HCT116 (cell line): Measurements from ENCODE around the gene RSPH6A. TPM values are rescaled to one million over a fixed set of nuclear protein-coding genes. Genes with fewer than 3 reads are reported as not detected.
A peak's percentile ranks its signal among the peaks of the same experiment; 100 is the strongest.

ENCODE experiments used
- ATAC-seq: fragments of 200-7000 bp; cut with Tn5 transposase; 2 replicates; pipeline ENCODE4 v1.9.1; 2020; ENCODE audit warnings: mild to moderate bottlenecking, moderate library complexity
- BruUV-seq: library from RNA; stranded (reverse); fragments of 400-500 nt; replicated peaks from 2 replicates; lab custom pipeline; 2021; lab: Mats Ljungman, UMichigan
- CTCF ChIA-PET: fragments of 300-600 bp; sonication (Branson Sonifier 250); formaldehyde crosslinking; loops from one replicate; lab custom pipeline; 2021; ENCODE audit warnings: antibody characterized with exemption; lab: Charles Lee
- POLR2A ChIA-PET: fragments of 300-600, 350-600 bp; sonication (Branson Sonifier 250); formaldehyde crosslinking; loops from one replicate; lab custom pipeline; 2021; ENCODE audit warnings: antibody characterized with exemption; lab: Charles Lee
- RAD21 ChIA-PET, 2 experiments: fragments of 300-600 bp; sonication (Branson Sonifier 250); formaldehyde crosslinking; loops; one replicate each; lab custom pipeline; 2023; ENCODE audit warnings: low total read pairs in 2 of 2; ENCODE audit not compliant: uncharacterized antibody in 2 of 2, unreplicated experiment in 2 of 2, low non-redundant PET in 1 of 2; lab: Charles Lee
- DNase-seq: peaks from one replicate; pipeline ENCODE4 v3.0.0-alpha.2; 2010; ENCODE audit warnings: low read depth, low spot score
- H2AFZ ChIP-seq: fragments of 200-600 bp; shearing (Covaris generic), sonication (generic); 2 replicates; pipeline ENCODE4 v1.6.1; 2017; ENCODE audit warnings: low read depth, mixed run types, mixed read lengths, antibody characterized with exemption, low read length; ENCODE audit not compliant: poor library complexity, severe bottlenecking
- H3K27ac ChIP-seq: 2 replicates; pipeline ENCODE4 v1.5.1; 2012; ENCODE audit warnings: low read depth, low read length
- H3K27me3 ChIP-seq: fragments of 200-600 bp; sonication (generic); 2 replicates; pipeline ENCODE4 v1.6.1; 2016; ENCODE audit warnings: mixed run types, low read length, mixed read lengths; ENCODE audit not compliant: insufficient read depth
- H3K36me3 ChIP-seq, 2 experiments: fragments of 200-500 bp in 1 of 2; fragments of 200-600 bp in 1 of 2; sonication (Bioruptor generic) in 1 of 2; sonication (generic) in 1 of 2; 2 replicates each; pipeline versions ENCODE4 v1.5.1 to v1.6.1; 2014 to 2016; ENCODE audit warnings: low read length in 2 of 2, inconsistent platforms in 1 of 2, mixed read lengths in 1 of 2, mixed run types in 1 of 2; ENCODE audit not compliant: insufficient read depth in 2 of 2, control insufficient read depth in 1 of 2
- H3K4me1 ChIP-seq, 2 experiments: fragments of 200-600 bp in 1 of 2; sonication (generic) in 1 of 2; 2 replicates each; pipeline versions ENCODE4 v1.5.1 to v1.6.1; 2012 to 2017; ENCODE audit warnings: low read length in 2 of 2, inconsistent platforms in 1 of 2, mild to moderate bottlenecking in 1 of 2, mixed read lengths in 1 of 2, mixed run types in 1 of 2, moderate library complexity in 1 of 2; ENCODE audit not compliant: insufficient read depth in 2 of 2, control insufficient read depth in 1 of 2
- H3K4me2 ChIP-seq: fragments of 200-600 bp; sonication (generic); 2 replicates; pipeline ENCODE4 v1.6.1; 2017; ENCODE audit warnings: mixed run types, low read length, mixed read lengths
- H3K4me3 ChIP-seq, 2 experiments: fragments of 200-600 bp in 1 of 2; sonication (generic) in 1 of 2; replicated peaks in 1 of 2; 2 replicates each; pipeline ENCODE4 v1.5.1; 2011 to 2016; ENCODE audit warnings: low read length in 2 of 2, control low read depth in 1 of 2, low read depth in 1 of 2, mild to moderate bottlenecking in 1 of 2, mixed read lengths in 1 of 2, mixed run types in 1 of 2
- H3K79me2 ChIP-seq: fragments of 200-600 bp; sonication (generic); 2 replicates; pipeline ENCODE4 v1.6.1; 2017; ENCODE audit warnings: mild to moderate bottlenecking, mixed run types, low read length, moderate library complexity, mixed read lengths; ENCODE audit not compliant: insufficient read depth
- H3K9ac ChIP-seq: fragments of 200-600 bp; sonication (generic); 2 replicates; pipeline ENCODE4 v1.6.1; 2016; ENCODE audit warnings: low read length, mixed read lengths
- H3K9me2 ChIP-seq: fragments of 200-600 bp; sonication (generic), shearing (Covaris generic); 2 replicates; pipeline ENCODE4 v1.6.1; 2017; ENCODE audit warnings: mixed run types, mild to moderate bottlenecking, moderate library complexity; ENCODE audit not compliant: insufficient read depth
- H3K9me3 ChIP-seq, 2 experiments: fragments of 200-500 bp in 1 of 2; fragments of 200-600 bp in 1 of 2; sonication (Bioruptor generic) in 1 of 2; sonication (generic) in 1 of 2; 2 replicates each; pipeline ENCODE4 v1.6.1; 2014 to 2017; ENCODE audit warnings: low read length in 2 of 2, mixed read lengths in 2 of 2, inconsistent platforms in 1 of 2, low read depth in 1 of 2, mild to moderate bottlenecking in 1 of 2, mixed run types in 1 of 2, moderate library complexity in 1 of 2; ENCODE audit not compliant: control insufficient read depth in 1 of 2, insufficient read depth in 1 of 2
- H4K20me1 ChIP-seq: fragments of 200-600 bp; sonication (generic), shearing (Covaris generic); 2 replicates; pipeline ENCODE4 v1.6.1; 2017; ENCODE audit warnings: mixed run types, mild to moderate bottlenecking, moderate library complexity; ENCODE audit not compliant: insufficient read depth
- MAX ChIP-seq: IDR thresholded peaks from 2 replicates; pipeline ENCODE4 v1.6.1; 2012
- POLR2A ChIP-seq: IDR thresholded peaks from 2 replicates; pipeline ENCODE4 v1.7.0; 2011; ENCODE audit warnings: borderline replicate concordance; ENCODE audit not compliant: insufficient read depth, insufficient read length; ENCODE audit errors: extremely low read depth
- POLR2AphosphoS5 ChIP-seq: IDR thresholded peaks from 2 replicates; pipeline ENCODE4 v1.6.1; 2011; ENCODE audit warnings: mild to moderate bottlenecking, low read depth, low read length, moderate library complexity
- SIN3A ChIP-seq: IDR thresholded peaks from 2 replicates; pipeline ENCODE4 v1.6.1; 2012; ENCODE audit warnings: low read depth
- SP1 ChIP-seq: IDR thresholded peaks from 2 replicates; pipeline ENCODE4 v1.6.1; 2012; ENCODE audit warnings: low read depth
- YY1 ChIP-seq: IDR thresholded peaks from 2 replicates; pipeline ENCODE4 v1.6.1; 2011; ENCODE audit warnings: low read length, low read depth, moderate library complexity, mild to moderate bottlenecking; ENCODE audit not compliant: insufficient replicate concordance; ENCODE audit errors: extremely low read depth
- ZFX ChIP-seq: fragments of 450-650 bp; IDR thresholded peaks from 2 replicates; pipeline ENCODE4 v1.6.1; 2017
- intact Hi-C: fragments of 100-400 bp; cut with micrococcal nuclease; formaldehyde crosslinking; loops from 2 replicates; pipeline ENCODE4 v1.10.0; 2022
- total RNA-seq: library from RNA; stranded (reverse); gene quantifications from one replicate; pipeline ENCODE4 v1.2.1, GENCODE V29; 2021; ENCODE audit not compliant: unreplicated experiment
- TF ChIP-seq, protein P1 (sequence below), 3 experiments: fragments of 200-600 bp in 1 of 3; sonication (generic) in 1 of 3; IDR thresholded peaks in 2 of 3; conservative IDR thresholded peaks in 1 of 3; 2 replicates each; pipeline ENCODE4 v1.5.1; 2012 to 2017; ENCODE audit warnings: low read depth in 2 of 3, low read length in 2 of 3, antibody characterized with exemption in 1 of 3, borderline replicate concordance in 1 of 3, control low read depth in 1 of 3, mild to moderate bottlenecking in 1 of 3, mixed read lengths in 1 of 3, mixed run types in 1 of 3, moderate library complexity in 1 of 3; ENCODE audit not compliant: insufficient read depth in 1 of 3

RSPH6A gene
- total RNA-seq, 1 experiment from 2014 or later, result 0.57 TPM

- Histone ChIP-seq H3K4me1 (peaks cover 14 to 48% of the 10 kb centered on the region in 2 experiments), H3K4me3 (peak overlapping the region; percentile 80 to 84), H2AFZ (no peak overlapping the region), H3K27me3 (no peaks in the 10 kb centered on the region), H3K36me3 (no peaks in the 10 kb centered on the region), H3K9me2 (no peaks in the 10 kb centered on the region), H3K79me2 (no peaks in the 10 kb centered on the region), H3K4me2 (peak overlapping the region; percentile 92), H3K9ac (peak overlapping the region; percentile 84), H4K20me1 (no peaks in the 10 kb centered on the region), H3K9me3 (no peaks in the 10 kb centered on the region), H3K27ac (peak overlapping the region; percentile 98)
- intact Hi-C loops, result loop anchor here (2.0 kb wide), 1 partner anchor 51 kb away; no protein-coding TSS in a partner anchor
- no TSS peak for BruUV-seq
- ChIA-PET RAD21 (interaction anchor here in 1 of 2 experiments (0.6 kb wide), 2 partner anchors 51 to 60 kb away, joined by 5 read pairs; no protein-coding TSS in a partner anchor), POLR2A (interaction anchor here (0.8 to 3.6 kb wide), 5 partner anchors 8 to 96 kb away, joined by 3 to 50 read pairs (median 10); partner anchors contain the start of genes DMPK, FOXA3, QPCTL and SNRPD2), CTCF (interaction anchor here (0.7 to 4.2 kb wide), 8 partner anchors 11 to 309 kb away, joined by 3 to 71 read pairs (median 12); partner anchors contain the start of genes DMWD, QPCTL and SNRPD2)
- peak; percentile 1; the same call in 1 of the 2 replicates for ATAC-seq
- no peak for DNase-seq
- TF ChIP-seq SIN3A, result peak; percentile 13; the same call in 1 of the 2 replicates
- TF ChIP-seq MAX, result peak; percentile 41
- no peak for TF ChIP-seq SP1
- TF ChIP-seq POLR2A, result no peak
- no peak for TF ChIP-seq YY1
- no peak; the same call in 1 of the 2 replicates for TF ChIP-seq POLR2AphosphoS5
- peak; percentile 79 for TF ChIP-seq ZFX
- TF ChIP-seq, protein P1, sequence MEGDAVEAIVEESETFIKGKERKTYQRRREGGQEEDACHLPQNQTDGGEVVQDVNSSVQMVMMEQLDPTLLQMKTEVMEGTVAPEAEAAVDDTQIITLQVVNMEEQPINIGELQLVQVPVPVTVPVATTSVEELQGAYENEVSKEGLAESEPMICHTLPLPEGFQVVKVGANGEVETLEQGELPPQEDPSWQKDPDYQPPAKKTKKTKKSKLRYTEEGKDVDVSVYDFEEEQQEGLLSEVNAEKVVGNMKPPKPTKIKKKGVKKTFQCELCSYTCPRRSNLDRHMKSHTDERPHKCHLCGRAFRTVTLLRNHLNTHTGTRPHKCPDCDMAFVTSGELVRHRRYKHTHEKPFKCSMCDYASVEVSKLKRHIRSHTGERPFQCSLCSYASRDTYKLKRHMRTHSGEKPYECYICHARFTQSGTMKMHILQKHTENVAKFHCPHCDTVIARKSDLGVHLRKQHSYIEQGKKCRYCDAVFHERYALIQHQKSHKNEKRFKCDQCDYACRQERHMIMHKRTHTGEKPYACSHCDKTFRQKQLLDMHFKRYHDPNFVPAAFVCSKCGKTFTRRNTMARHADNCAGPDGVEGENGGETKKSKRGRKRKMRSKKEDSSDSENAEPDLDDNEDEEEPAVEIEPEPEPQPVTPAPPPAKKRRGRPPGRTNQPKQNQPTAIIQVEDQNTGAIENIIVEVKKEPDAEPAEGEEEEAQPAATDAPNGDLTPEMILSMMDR (IDR thresholded peaks at IDR 0.05 in 2 of 3, conservative IDR thresholded peaks at IDR 0.05 in 1 of 3; ENCODE audit: borderline replicate concordance in 1 of 3, insufficient read depth in 1 of 3, low read depth in 2 of 3, low read length in 2 of 3), result no peak
Measured at GRCh38 chr19:45767881-45768654, 47.0 kb downstream of the RSPH6A start.
